H1 (cell line): Measurements from ENCODE around the gene GLRA1. TPM values are rescaled to one million over a fixed set of nuclear protein-coding genes. Genes with fewer than 3 reads are reported as not detected.

Experiments
- CHD1 ChIP-seq: IDR thresholded peaks from 2 replicates; pipeline ENCODE4 v1.6.1; 2012; ENCODE audit warnings: low read depth, low read length, improper control_type of control experiment
- CHD7 ChIP-seq: fragments of 300-600 bp; sonication (generic); IDR thresholded peaks from 2 replicates; pipeline ENCODE4 v1.7.1; 2012; ENCODE audit warnings: low read length, moderate library complexity, mild to moderate bottlenecking, inconsistent platforms; ENCODE audit not compliant: insufficient replicate concordance
- CTBP2 ChIP-seq: IDR thresholded peaks from 2 replicates; pipeline ENCODE4 v1.7.0; 2011; ENCODE audit warnings: borderline replicate concordance, mild to moderate bottlenecking, moderate library complexity, mixed read lengths, low read length; ENCODE audit not compliant: insufficient read depth, insufficient read length
- EGR1 ChIP-seq: IDR thresholded peaks from 2 replicates; pipeline ENCODE4 v1.6.1; 2011; ENCODE audit warnings: low read depth, low read length, borderline replicate concordance
- EP300 ChIP-seq, 2 experiments: IDR thresholded peaks; 1 replicate in 1 of 2; 2 replicates in 1 of 2; pipeline ENCODE4 v1.6.1; 2011 to 2012; ENCODE audit warnings: low read depth in 2 of 2, low read length in 2 of 2, mild to moderate bottlenecking in 2 of 2, borderline replicate concordance in 1 of 2, inconsistent platforms in 1 of 2, moderate library complexity in 1 of 2
- MAFK ChIP-seq: IDR thresholded peaks from 2 replicates; pipeline ENCODE4 v1.6.1; 2012; ENCODE audit warnings: low read depth, mild to moderate bottlenecking, improper control_type of control experiment, low read length
- PHF8 ChIP-seq: fragments of 200-600 bp; sonication (generic); conservative IDR thresholded peaks from 2 replicates; pipeline ENCODE4 v1.7.1; 2012; ENCODE audit warnings: low read depth, mild to moderate bottlenecking, inconsistent platforms, low read length, moderate library complexity
- SIRT6 ChIP-seq: IDR thresholded peaks from one replicate; pipeline ENCODE4 v1.7.1; 2012; ENCODE audit warnings: low read length, inconsistent platforms
- polyA plus RNA-seq, 7 experiments: library from polyadenylated mRNA; depleted of rRNA in 3 of 7; stranded (reverse) in 5 of 7; unstranded in 2 of 7; fragments of >200 nt in 5 of 7; fragments of 200-250 nt in 2 of 7; gene quantifications; 1 replicate in 5 of 7; 2 replicates in 1 of 7; 4 replicates in 1 of 7; pipeline versions ENCODE4 v1.2.1 to v1.2.3, GENCODE V29; 2011 to 2013; ENCODE audit warnings: missing spikeins in 2 of 7, mixed read lengths in 2 of 7
- total RNA-seq: library from RNA; stranded (reverse); fragmentation: NEBNext Ultra II Directional; extraction: Animal tissue kit (Norgen Biotek cat#: 25700); gene quantifications from 2 replicates; pipeline ENCODE4 v1.2.1, GENCODE V29; 2021

The GLRA1 gene
- total and polyA plus RNA-seq, 2 of the 8 experiments (the other 6 are each of a cell fraction or from before 2014, with no cell fraction given) = not detected

DNA sequence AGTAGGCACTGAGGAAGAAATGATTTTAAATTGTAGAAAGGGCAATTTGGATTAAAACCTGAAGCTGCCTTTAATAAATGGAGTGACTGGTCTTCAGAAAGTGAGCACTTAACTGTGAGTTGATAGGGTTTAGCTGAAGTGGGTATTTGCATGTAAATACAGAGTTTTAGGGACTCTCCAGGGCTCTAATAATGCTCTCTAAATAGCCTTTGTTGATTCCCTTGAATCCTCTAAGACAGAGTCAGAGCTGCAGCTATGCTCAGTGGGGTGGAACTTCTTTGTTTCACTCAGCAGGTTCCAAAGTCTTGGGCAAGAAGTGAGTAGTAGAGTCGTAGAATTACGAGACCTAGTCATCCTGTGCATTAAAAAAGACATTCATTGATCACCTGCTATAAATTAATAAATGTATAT lies 21.4 kb downstream of the GLRA1 start (continued):
- TF ChIP-seq CHD7 (no peak), SIRT6 (no peak), EP300 (IDR thresholded peaks at IDR 0.05; ENCODE audit: borderline replicate concordance in 1 of 2, low read depth in 2 of 2, low read length in 2 of 2) (peak in 1 of 2 experiments; percentile 84; a peak in 1 of 3 replicates), CHD1 (no peak), EGR1 (no peak), CTBP2 (no peak), PHF8 (no peak), MAFK (0 out of 2 replicates have a peak, but pooled peaks have one; percentile 12)
